Measurements from ENCODE around the gene OSBPL5.

- TF ChIP-seq POLR2AphosphoS5 (IDR thresholded peaks at IDR 0.05; ENCODE audit: control insufficient read depth, insufficient read depth, low read depth, low read length) = no peak
- no peak for TF ChIP-seq NONO (IDR thresholded peaks at IDR 0.05; ENCODE audit: low read depth in 2 of 2, low read length in 1 of 2)
- TF ChIP-seq CTCF (IDR thresholded peaks at IDR 0.05 in 2 of 3, conservative IDR thresholded peaks at IDR 0.05 in 1 of 3; ENCODE audit: insufficient read depth in 2 of 3, low read depth in 1 of 3, low read length in 3 of 3) = no peak
- no peak for TF ChIP-seq KDM1A (IDR thresholded peaks at IDR 0.05)
- no peak for TF ChIP-seq SP1 (CRISPR knock-in tag; IDR thresholded peaks at IDR 0.05)
- TF ChIP-seq MYC (IDR thresholded peaks at IDR 0.05; ENCODE audit: low read depth, low read length) = no peak
- TF ChIP-seq MYC (CRISPR knock-in tag; IDR thresholded peaks at IDR 0.05; ENCODE audit: borderline replicate concordance, low read depth) = no peak
- TF ChIP-seq MAZ (CRISPR knock-in tag; conservative IDR thresholded peaks at IDR 0.05 in 1 of 2, IDR thresholded peaks at IDR 0.05 in 1 of 2) = no peak
- peak; percentile 47 for TF ChIP-seq POLR2G (IDR thresholded peaks at IDR 0.05; ENCODE audit: low read depth, low read length)
Observed at GRCh38 chr11:3120071-3120792, 44.9 kb downstream of the OSBPL5 start.
